Mucosa of rectum (tissue), 2 donors: Measurements from ENCODE around the gene TNS1.

Experiments used
- H3K27ac ChIP-seq, 2 donors: one replicate each; pipeline ENCODE4 v1.7.0; 2013; ENCODE audit warnings: inconsistent platforms in 2 of 2, low read depth in 2 of 2, low read length in 2 of 2
- H3K27me3 ChIP-seq, 2 donors: one replicate each; pipeline ENCODE4 v1.7.0; 2013; ENCODE audit warnings: low read length in 2 of 2; ENCODE audit not compliant: control insufficient read depth in 2 of 2, insufficient read depth in 2 of 2
- H3K36me3 ChIP-seq, 2 donors: one replicate each; pipeline ENCODE4 v1.7.0; 2013; ENCODE audit warnings: low read length in 2 of 2; ENCODE audit not compliant: control insufficient read depth in 2 of 2, insufficient read depth in 2 of 2
- H3K4me1 ChIP-seq, 2 donors: one replicate each; pipeline ENCODE4 v1.7.0; 2013; ENCODE audit warnings: low read length in 2 of 2, mild to moderate bottlenecking in 1 of 2; ENCODE audit not compliant: control insufficient read depth in 2 of 2, insufficient read depth in 2 of 2
- H3K4me3 ChIP-seq, 2 donors: one replicate each; pipeline ENCODE4 v1.7.0; 2013; ENCODE audit warnings: low read length in 2 of 2
- H3K9ac ChIP-seq, 2 donors: one replicate each; pipeline ENCODE4 v1.7.0; 2013; ENCODE audit warnings: low read length in 2 of 2, low read depth in 1 of 2, mild to moderate bottlenecking in 1 of 2
- H3K9me3 ChIP-seq, 2 donors: one replicate each; pipeline ENCODE4 v1.7.0; 2013; ENCODE audit warnings: low read length in 2 of 2; ENCODE audit not compliant: control insufficient read depth in 2 of 2
- donor health status: healthy.
- donor health status: Normal muscosa, but diverticular disease.

TNS1 gene

GRCh38 chr2:217922101-217923006 is 80.4 kb downstream of the TNS1 start:
- H3K9me3 ChIP-seq: no peaks in the 10 kb centered on the region
- H3K36me3 ChIP-seq: no peaks in the 10 kb centered on the region
- no peak overlapping the region for H3K9ac ChIP-seq
- no peak overlapping the region for H3K4me3 ChIP-seq
- H3K27me3 ChIP-seq: no peaks in the 10 kb centered on the region
- peaks cover 10 to 11% of the 10 kb centered on the region in 2 donors for H3K4me1 ChIP-seq
- peak overlapping the region; percentile 53 to 67 for H3K27ac ChIP-seq

GRCh38 chr2:217920879-217921603 is 81.8 kb downstream of the TNS1 start:
- no peak overlapping the region for H3K4me3 ChIP-seq

GRCh38 chr2:217919781-217920351 is 82.9 kb downstream of the TNS1 start:
- Histone ChIP-seq H3K4me1 (peaks cover 10 to 15% of the 10 kb centered on the region in 2 donors), H3K9ac (no peak overlapping the region), H3K27me3 (no peaks in the 10 kb centered on the region), H3K9me3 (no peaks in the 10 kb centered on the region), H3K36me3 (no peaks in the 10 kb centered on the region), H3K4me3 (no peak overlapping the region), H3K27ac (peak overlapping the region; percentile 47 to 67)

More at GRCh38 chr2:217920879-217921603, 81.8 kb downstream of the TNS1 start:
- Histone ChIP-seq H3K4me1 (peaks cover 10% of the 10 kb centered on the region in 2 donors), H3K9me3 (no peaks in the 10 kb centered on the region), H3K9ac (no peak overlapping the region), H3K36me3 (no peaks in the 10 kb centered on the region), H3K27ac (peak overlapping the region; percentile 53 to 67), H3K27me3 (no peaks in the 10 kb centered on the region)

GRCh38 chr2:217919204-217919603 is 83.6 kb downstream of the TNS1 start:
- H3K4me3 ChIP-seq: no peak overlapping the region
- H3K4me1 ChIP-seq: peaks cover 11 to 15% of the 10 kb centered on the region in 2 donors
- H3K27me3 ChIP-seq: no peaks in the 10 kb centered on the region

DNA sequence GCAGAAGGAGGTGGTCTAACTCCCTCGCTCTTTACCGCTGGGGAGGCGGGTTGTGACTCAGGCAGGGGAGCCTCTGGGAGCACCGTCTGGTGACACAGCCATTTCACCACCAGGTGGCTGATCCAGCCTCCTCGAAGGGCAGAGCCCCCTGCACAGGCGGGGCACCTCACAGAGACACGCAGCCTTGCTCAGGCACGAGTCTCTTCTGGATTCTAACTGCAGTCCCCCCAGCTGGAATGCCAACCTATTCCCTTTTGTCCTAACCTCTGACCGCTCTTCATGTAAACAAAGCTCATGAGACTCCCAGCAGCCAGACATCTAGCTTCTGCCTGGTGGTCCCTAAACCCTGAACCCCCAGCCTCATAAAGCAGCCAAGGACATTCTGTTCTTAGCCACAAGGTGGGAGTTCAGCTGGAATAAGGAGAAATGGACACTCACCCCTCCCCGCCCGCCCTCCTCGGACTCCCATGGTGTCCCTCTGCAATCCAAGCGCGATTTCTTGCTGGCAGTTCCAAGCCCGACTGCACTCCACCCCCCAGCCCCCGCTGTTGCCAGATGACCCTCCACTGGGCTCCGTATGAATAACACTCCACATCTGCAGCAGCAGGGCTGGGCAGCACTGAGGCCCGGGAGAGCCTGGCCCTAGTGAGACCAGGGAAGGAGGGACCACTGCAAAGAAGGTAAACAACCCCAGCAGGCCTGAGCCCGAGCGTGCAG is 84.3 kb downstream of the TNS1 start:
- H3K9ac ChIP-seq: no peak overlapping the region
- H3K27me3 ChIP-seq: no peaks in the 10 kb centered on the region
- no peak overlapping the region for H3K4me3 ChIP-seq
- H3K27ac ChIP-seq: peak overlapping the region; percentile 17 to 67
- peaks cover 13 to 15% of the 10 kb centered on the region in 2 donors for H3K4me1 ChIP-seq
- H3K9me3 ChIP-seq: no peaks in the 10 kb centered on the region
- H3K36me3 ChIP-seq: no peaks in the 10 kb centered on the region

More at GRCh38 chr2:217919204-217919603, 83.6 kb downstream of the TNS1 start:
- Histone ChIP-seq H3K27ac (peak overlapping the region; percentile 47 to 67), H3K9ac (no peak overlapping the region), H3K36me3 (no peaks in the 10 kb centered on the region), H3K9me3 (no peaks in the 10 kb centered on the region)

- no peaks in the 10 kb centered on the region for H3K36me3 ChIP-seq
- H3K27me3 ChIP-seq: no peaks in the 10 kb centered on the region
- no peak overlapping the region for H3K4me3 ChIP-seq
- H3K9me3 ChIP-seq: no peaks in the 10 kb centered on the region
- peaks cover 15 to 18% of the 10 kb centered on the region in 2 donors for H3K4me1 ChIP-seq
- peak overlapping the region; percentile 49 to 53 for H3K27ac ChIP-seq
- H3K9ac ChIP-seq: no peak overlapping the region
Measured at GRCh38 chr2:217916504-217917254, 86.1 kb downstream of the TNS1 start.

- H3K4me3 ChIP-seq: no peak overlapping the region
- H3K27ac ChIP-seq: peak overlapping the region; percentile 31 to 41
- no peaks in the 10 kb centered on the region for H3K36me3 ChIP-seq
- no peaks in the 10 kb centered on the region for H3K9me3 ChIP-seq
- H3K4me1 ChIP-seq: peaks cover 24 to 25% of the 10 kb centered on the region in 2 donors
- no peaks in the 10 kb centered on the region for H3K27me3 ChIP-seq
- no peak overlapping the region for H3K9ac ChIP-seq
Measured at GRCh38 chr2:217915706-217916105, 87.1 kb downstream of the TNS1 start.

- Histone ChIP-seq H3K4me1 (peaks cover 25 to 28% of the 10 kb centered on the region in 2 donors), H3K4me3 (no peak overlapping the region), H3K36me3 (no peaks in the 10 kb centered on the region), H3K9me3 (no peaks in the 10 kb centered on the region), H3K9ac (no peak overlapping the region), H3K27me3 (no peaks in the 10 kb centered on the region), H3K27ac (peak overlapping the region; percentile 31 to 41)
Measured at GRCh38 chr2:217914878-217915277, 87.9 kb downstream of the TNS1 start.

GRCh38 chr2:217914078-217914477 is 88.7 kb downstream of the TNS1 start:
- Histone ChIP-seq H3K4me1 (peaks cover 21 to 35% of the 10 kb centered on the region in 2 donors), H3K9me3 (no peaks in the 10 kb centered on the region), H3K4me3 (no peak overlapping the region), H3K9ac (no peak overlapping the region), H3K36me3 (no peaks in the 10 kb centered on the region), H3K27me3 (no peaks in the 10 kb centered on the region), H3K27ac (peak overlapping the region in 1 of 2 donors; percentile 71)
